ENCODE results near the gene KRTAP5-11. TPM values are rescaled to one million over a fixed set of nuclear protein-coding genes. Genes with fewer than 3 reads are reported as not detected.

The KRTAP5-11 gene
- total and polyA plus RNA-seq, 2 of the 8 experiments (the other 6 are each of a cell fraction or from before 2014, with no cell fraction given) = not detected

GRCh38 chr11:71556018-71556417 is 26.7 kb downstream of the KRTAP5-11 start:
- Histone ChIP-seq H3K4me2 (ENCODE audit: insufficient read depth in 1 of 2, low read depth in 2 of 2, low read length in 2 of 2) (no peak overlapping the region), H3K27me3 (replicated peaks in 1 of 4; ENCODE audit: control insufficient read depth in 3 of 4, extremely low read depth in 1 of 4, insufficient read depth in 3 of 4, low read length in 3 of 4) (no peaks in the 10 kb centered on the region), H3K23ac (ENCODE audit: insufficient read length) (no peak overlapping the region), H3K56ac (replicated peaks; ENCODE audit: insufficient read length, low read depth, low read length) (no peak overlapping the region), H3K23me2 (ENCODE audit: low read depth, low read length) (peaks cover 2% of the 10 kb centered on the region; the same call in 1 of the 2 replicates), H3K9me3 (ENCODE audit: insufficient read depth in 2 of 2, low read depth in 1 of 2, low read length in 1 of 2) (peaks cover 6 to 8% of the 10 kb centered on the region in 2 experiments; a peak in 2 of 4 replicates), H2BK5ac (ENCODE audit: low read depth, low read length) (no peak overlapping the region), H3K36me3 (ENCODE audit: control insufficient read depth in 2 of 4, insufficient read depth in 4 of 4, low read length in 3 of 4) (no peaks in the 10 kb centered on the region), H2AFZ (ENCODE audit: low read length) (no peak overlapping the region), H2BK12ac (ENCODE audit: low read depth, low read length) (no peak overlapping the region), H3K4me1 (replicated peaks in 1 of 4; ENCODE audit: control insufficient read depth in 3 of 4, insufficient read depth in 4 of 4, low read length in 3 of 4) (0 out of 7 replicates have a peak, but pooled peaks cover 0 to 2% (median 0%) of the 10 kb centered on the region in 4 experiments), H3K4me3 (ENCODE audit: extremely low read depth in 1 of 4, insufficient read depth in 2 of 4, low read depth in 3 of 4, low read length in 4 of 4) (no peak overlapping the region), H4K8ac (ENCODE audit: extremely low read depth, insufficient read depth, low read length) (no peak overlapping the region), H2BK20ac (ENCODE audit: low read length) (no peak overlapping the region), H2BK120ac (replicated peaks; ENCODE audit: low read depth, low read length) (no peak overlapping the region), H2BK15ac (ENCODE audit: low read length) (no peak overlapping the region), H3K27ac (ENCODE audit: low read depth, low read length) (no peak overlapping the region), H2AK5ac (ENCODE audit: low read depth, low read length) (no peak overlapping the region), H3K18ac (ENCODE audit: extremely low read depth, low read length) (no peak overlapping the region), H4K20me1 (replicated peaks in 1 of 2; ENCODE audit: control insufficient read depth in 1 of 2, insufficient read depth in 2 of 2, low read length in 2 of 2) (no peaks in the 10 kb centered on the region), H4K91ac (replicated peaks; ENCODE audit: insufficient read length, low read length) (no peak overlapping the region), H3K4ac (replicated peaks; ENCODE audit: insufficient read length, low read depth, low read length) (no peak overlapping the region), H3K79me1 (ENCODE audit: low read depth, low read length) (no peaks in the 10 kb centered on the region), H3K79me2 (ENCODE audit: control insufficient read depth in 1 of 2, insufficient read depth in 2 of 2, low read length in 2 of 2) (no peaks in the 10 kb centered on the region), H3K14ac (ENCODE audit: insufficient read length) (no peak overlapping the region), H3K9ac (replicated peaks in 1 of 4; ENCODE audit: extremely low read depth in 1 of 4, low read depth in 3 of 4, low read length in 3 of 4) (no peak overlapping the region), H4K5ac (ENCODE audit: insufficient read length, low read depth, low read length) (no peak overlapping the region)
- ChIA-PET POLR2A (ENCODE audit: partially characterized antibody) (no interaction called here), CTCF (ENCODE audit: partially characterized antibody) (interaction anchor here (1.1 kb wide), 1 partner anchor 14 kb away, joined by 5 read pairs; no protein-coding TSS in a partner anchor)
- FAIRE-seq (no peak), DNase-seq (ENCODE audit: low read depth in 1 of 2, low spot score in 2 of 2) (no peak)
- WGBS, 2 experiments (ENCODE audit: extremely low coverage in 1 of 2, insufficient coverage in 1 of 2, insufficient read length in 1 of 2, insufficient replicate concordance in 2 of 2, low coverage in 1 of 2, low lambda C conversion rate in 2 of 2, missing lambda C conversion rate in 1 of 2) = 88 to 100% methylated on average over 1 to 4 of the region's 4 CpGs
- TF ChIP-seq CHD1 (IDR thresholded peaks at IDR 0.05; ENCODE audit: low read depth, low read length) (no peak), CTBP2 (IDR thresholded peaks at IDR 0.05; ENCODE audit: borderline replicate concordance, insufficient read depth, insufficient read length, low read length) (no peak), SAP30 (IDR thresholded peaks at IDR 0.05; ENCODE audit: insufficient read depth, insufficient replicate concordance, low read length) (no peak), FOSL1 (IDR thresholded peaks at IDR 0.05; ENCODE audit: insufficient read depth, low read depth, low read length) (no peak), NRF1 (IDR thresholded peaks at IDR 0.05; ENCODE audit: low read depth, low read length) (no peak), SIX5 (IDR thresholded peaks at IDR 0.05; ENCODE audit: low read depth, low read length) (no peak), JUN (IDR thresholded peaks at IDR 0.05; ENCODE audit: low read depth, low read length) (no peak), TAF7 (optimal IDR thresholded peaks at IDR 0.05; ENCODE audit: borderline replicate concordance, low read depth, low read length) (no peak), RBBP5 (IDR thresholded peaks at IDR 0.05; ENCODE audit: borderline replicate concordance, low read depth, low read length) (no peak), RFX5 (IDR thresholded peaks at IDR 0.05; ENCODE audit: borderline replicate concordance, low read depth, low read length) (no peak), SRF (IDR thresholded peaks at IDR 0.05; ENCODE audit: low read depth, low read length) (no peak)
- TF ChIP-seq, protein P1, sequence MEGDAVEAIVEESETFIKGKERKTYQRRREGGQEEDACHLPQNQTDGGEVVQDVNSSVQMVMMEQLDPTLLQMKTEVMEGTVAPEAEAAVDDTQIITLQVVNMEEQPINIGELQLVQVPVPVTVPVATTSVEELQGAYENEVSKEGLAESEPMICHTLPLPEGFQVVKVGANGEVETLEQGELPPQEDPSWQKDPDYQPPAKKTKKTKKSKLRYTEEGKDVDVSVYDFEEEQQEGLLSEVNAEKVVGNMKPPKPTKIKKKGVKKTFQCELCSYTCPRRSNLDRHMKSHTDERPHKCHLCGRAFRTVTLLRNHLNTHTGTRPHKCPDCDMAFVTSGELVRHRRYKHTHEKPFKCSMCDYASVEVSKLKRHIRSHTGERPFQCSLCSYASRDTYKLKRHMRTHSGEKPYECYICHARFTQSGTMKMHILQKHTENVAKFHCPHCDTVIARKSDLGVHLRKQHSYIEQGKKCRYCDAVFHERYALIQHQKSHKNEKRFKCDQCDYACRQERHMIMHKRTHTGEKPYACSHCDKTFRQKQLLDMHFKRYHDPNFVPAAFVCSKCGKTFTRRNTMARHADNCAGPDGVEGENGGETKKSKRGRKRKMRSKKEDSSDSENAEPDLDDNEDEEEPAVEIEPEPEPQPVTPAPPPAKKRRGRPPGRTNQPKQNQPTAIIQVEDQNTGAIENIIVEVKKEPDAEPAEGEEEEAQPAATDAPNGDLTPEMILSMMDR (IDR thresholded peaks at IDR 0.05; ENCODE audit: control extremely low read depth in 1 of 3, insufficient read depth in 1 of 3, low read depth in 1 of 3, low read length in 3 of 3) = no peak

All from H1 (cell line).